ENCODE results near the gene AGPAT4. TPM values are rescaled to one million over a fixed set of nuclear protein-coding genes. Genes with fewer than 3 reads are reported as not detected.

The AGPAT4 gene
- total and polyA plus RNA-seq, 2 of the 4 experiments (the other 2 are of a cell fraction) = 3.6 to 3.8 TPM

DNA sequence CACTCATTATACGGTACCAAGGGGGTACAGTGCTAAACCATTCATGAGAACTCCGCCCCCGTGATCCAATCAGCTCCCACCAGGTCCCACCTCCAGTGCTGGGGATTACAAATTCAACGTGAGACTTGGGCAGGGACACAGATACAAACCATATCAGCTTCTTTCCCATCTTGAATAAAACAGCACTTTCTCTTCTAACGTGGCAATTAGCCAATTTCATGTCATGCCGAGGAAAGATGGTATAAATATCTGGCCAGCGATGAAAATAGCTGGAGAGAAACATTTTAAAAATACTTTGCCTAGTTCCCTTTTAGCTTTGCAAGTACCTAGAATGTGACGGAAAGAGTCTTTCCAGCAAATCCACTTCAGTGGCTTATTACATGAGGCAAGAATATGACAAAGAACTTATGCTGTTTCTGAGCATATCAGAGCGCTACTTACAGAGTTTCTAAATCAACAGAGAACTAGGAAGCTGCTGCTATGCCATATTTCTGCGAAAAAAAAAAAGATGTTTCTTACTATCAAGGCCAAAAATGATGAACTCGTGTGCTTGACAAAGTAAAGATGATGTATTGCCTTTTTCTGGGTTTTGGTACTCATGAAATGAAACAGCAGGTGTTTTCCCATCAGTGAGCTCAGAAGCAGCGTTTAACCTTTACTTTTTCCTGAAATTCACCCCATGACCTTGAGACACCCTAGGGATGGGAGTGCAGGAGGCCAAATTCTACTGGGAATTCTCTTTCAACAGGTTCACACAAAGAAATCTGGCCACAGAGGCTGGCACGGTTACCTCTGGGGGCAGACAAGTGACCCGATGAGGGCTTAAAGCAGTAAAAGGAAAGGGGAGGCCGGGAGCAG, 37.9 kb downstream of the AGPAT4 start:
- Histone ChIP-seq H3K4me2 (ENCODE audit: low read depth, low read length) (no peak overlapping the region), H3K9ac (ENCODE audit: low read depth, low read length) (no peak overlapping the region), H3K4ac (ENCODE audit: low read depth, low read length) (no peak overlapping the region), H3K18ac (ENCODE audit: low read depth, low read length) (no peak overlapping the region), H3K27me3 (ENCODE audit: control insufficient read depth, insufficient read depth, low read length) (no peaks in the 10 kb centered on the region), H2AK9ac (replicated peaks; ENCODE audit: low read depth, low read length, poor library complexity) (no peak overlapping the region), H3K23ac (ENCODE audit: low read depth, low read length) (no peak overlapping the region), H3K27ac (ENCODE audit: insufficient read depth, low read length) (no peak overlapping the region), H4K20me1 (ENCODE audit: insufficient read depth, low read length) (no peaks in the 10 kb centered on the region), H3K14ac (replicated peaks; ENCODE audit: low read depth, low read length) (no peak overlapping the region), H2BK120ac (ENCODE audit: low read depth, low read length) (no peak overlapping the region), H3K9me3 (ENCODE audit: control insufficient read depth, insufficient read depth, low read length) (no peaks in the 10 kb centered on the region), H4K8ac (ENCODE audit: low read depth in 2 of 2, low read length in 2 of 2) (no peak overlapping the region), H4K91ac (ENCODE audit: insufficient read depth, low read depth, low read length) (no peak overlapping the region), H2BK5ac (ENCODE audit: low read depth, low read length, poor library complexity, severe bottlenecking) (no peak overlapping the region), H2AFZ (replicated peaks; ENCODE audit: low read length, poor library complexity) (no peak overlapping the region), H3K4me1 (ENCODE audit: control insufficient read depth, insufficient read depth, low read length) (peaks cover 7% of the 10 kb centered on the region; the same call in 1 of the 2 replicates), H3K9me1 (ENCODE audit: insufficient read depth, low read length) (peaks cover 16% of the 10 kb centered on the region), H3K79me1 (ENCODE audit: low read depth in 1 of 2, low read length in 2 of 2) (peaks cover 0 to 19% of the 10 kb centered on the region in 2 experiments; a peak in 2 of 4 replicates), H3K36me3 (ENCODE audit: control insufficient read depth, insufficient read depth, low read length) (no peaks in the 10 kb centered on the region; the same call in 1 of the 2 replicates), H2BK15ac (ENCODE audit: low read depth, low read length) (no peak overlapping the region), H2AK5ac (ENCODE audit: low read depth, low read length) (no peak overlapping the region), H4K5ac (ENCODE audit: low read depth, low read length) (no peak overlapping the region), H3K4me3 (ENCODE audit: insufficient read depth, low read depth, low read length) (no peak overlapping the region), H3K56ac (ENCODE audit: extremely low read depth, insufficient read depth, low read length) (no peak overlapping the region), H2BK20ac (ENCODE audit: low read depth, low read length) (no peak overlapping the region)
- CTCF ChIA-PET = interaction anchor here (0.7 to 1.3 kb wide), 2 partner anchors 20 to 227 kb away, joined by 4 read pairs; no protein-coding TSS in a partner anchor
- POLR2A ChIA-PET (ENCODE audit: unreplicated experiment) = no interaction called here
- DNase-seq = no peak
- dilution Hi-C loops (cut with HindIII; ENCODE audit: low sequenced_read_pairs, unreplicated experiment) (no loop called here), intact Hi-C loops (cut with micrococcal nuclease) (loop anchor here (10.0 kb wide), 1 partner anchor 201 kb away; no protein-coding TSS in a partner anchor), in situ Hi-C loops (cut with MboI; ENCODE audit: low sequenced_read_pairs) (no loop called here)
- ATAC-seq (ENCODE audit: low read depth) = no peak
- 100% methylated on average over 2 of the region's 15 CpGs; no CpG with 5 or more reads in 1 of the 2 experiments for WGBS, 2 experiments (ENCODE audit: extremely low coverage in 2 of 2, insufficient read length in 1 of 2)
- no TSS peak for BruUV-seq (replicated peaks)
- TF ChIP-seq POLR2A (IDR thresholded peaks at IDR 0.05; ENCODE audit: low read depth, low read length) (no peak), MXI1 (IDR thresholded peaks at IDR 0.05; ENCODE audit: borderline replicate concordance, low read depth, low read length) (no peak), CHD1 (IDR thresholded peaks at IDR 0.05; ENCODE audit: low read depth, low read length) (no peak), NFE2L2 (IDR thresholded peaks at IDR 0.05; ENCODE audit: low read depth, low read length) (no peak), MAFK (IDR thresholded peaks at IDR 0.05; ENCODE audit: low read depth, low read length) (no peak), RAD21 (IDR thresholded peaks at IDR 0.05; ENCODE audit: low read length) (no peak), RFX5 (IDR thresholded peaks at IDR 0.05; ENCODE audit: low read depth, low read length) (no peak), SMC3 (IDR thresholded peaks at IDR 0.05; ENCODE audit: low read depth, low read length) (no peak), MAZ (IDR thresholded peaks at IDR 0.05; ENCODE audit: borderline replicate concordance, low read depth, low read length) (no peak), CEBPB (IDR thresholded peaks at IDR 0.05; ENCODE audit: low read depth, low read length) (no peak), RCOR1 (IDR thresholded peaks at IDR 0.05; ENCODE audit: insufficient replicate concordance, low read length) (no peak)
- TF ChIP-seq, protein P1, sequence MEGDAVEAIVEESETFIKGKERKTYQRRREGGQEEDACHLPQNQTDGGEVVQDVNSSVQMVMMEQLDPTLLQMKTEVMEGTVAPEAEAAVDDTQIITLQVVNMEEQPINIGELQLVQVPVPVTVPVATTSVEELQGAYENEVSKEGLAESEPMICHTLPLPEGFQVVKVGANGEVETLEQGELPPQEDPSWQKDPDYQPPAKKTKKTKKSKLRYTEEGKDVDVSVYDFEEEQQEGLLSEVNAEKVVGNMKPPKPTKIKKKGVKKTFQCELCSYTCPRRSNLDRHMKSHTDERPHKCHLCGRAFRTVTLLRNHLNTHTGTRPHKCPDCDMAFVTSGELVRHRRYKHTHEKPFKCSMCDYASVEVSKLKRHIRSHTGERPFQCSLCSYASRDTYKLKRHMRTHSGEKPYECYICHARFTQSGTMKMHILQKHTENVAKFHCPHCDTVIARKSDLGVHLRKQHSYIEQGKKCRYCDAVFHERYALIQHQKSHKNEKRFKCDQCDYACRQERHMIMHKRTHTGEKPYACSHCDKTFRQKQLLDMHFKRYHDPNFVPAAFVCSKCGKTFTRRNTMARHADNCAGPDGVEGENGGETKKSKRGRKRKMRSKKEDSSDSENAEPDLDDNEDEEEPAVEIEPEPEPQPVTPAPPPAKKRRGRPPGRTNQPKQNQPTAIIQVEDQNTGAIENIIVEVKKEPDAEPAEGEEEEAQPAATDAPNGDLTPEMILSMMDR (conservative IDR thresholded peaks at IDR 0.05; ENCODE audit: low read depth, low read length) = no peak
- TF ChIP-seq, protein P2, sequence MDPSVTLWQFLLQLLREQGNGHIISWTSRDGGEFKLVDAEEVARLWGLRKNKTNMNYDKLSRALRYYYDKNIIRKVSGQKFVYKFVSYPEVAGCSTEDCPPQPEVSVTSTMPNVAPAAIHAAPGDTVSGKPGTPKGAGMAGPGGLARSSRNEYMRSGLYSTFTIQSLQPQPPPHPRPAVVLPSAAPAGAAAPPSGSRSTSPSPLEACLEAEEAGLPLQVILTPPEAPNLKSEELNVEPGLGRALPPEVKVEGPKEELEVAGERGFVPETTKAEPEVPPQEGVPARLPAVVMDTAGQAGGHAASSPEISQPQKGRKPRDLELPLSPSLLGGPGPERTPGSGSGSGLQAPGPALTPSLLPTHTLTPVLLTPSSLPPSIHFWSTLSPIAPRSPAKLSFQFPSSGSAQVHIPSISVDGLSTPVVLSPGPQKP (IDR thresholded peaks at IDR 0.05; ENCODE audit: borderline replicate concordance, low read depth, low read length) = no peak
- TF ChIP-seq, protein P3, sequence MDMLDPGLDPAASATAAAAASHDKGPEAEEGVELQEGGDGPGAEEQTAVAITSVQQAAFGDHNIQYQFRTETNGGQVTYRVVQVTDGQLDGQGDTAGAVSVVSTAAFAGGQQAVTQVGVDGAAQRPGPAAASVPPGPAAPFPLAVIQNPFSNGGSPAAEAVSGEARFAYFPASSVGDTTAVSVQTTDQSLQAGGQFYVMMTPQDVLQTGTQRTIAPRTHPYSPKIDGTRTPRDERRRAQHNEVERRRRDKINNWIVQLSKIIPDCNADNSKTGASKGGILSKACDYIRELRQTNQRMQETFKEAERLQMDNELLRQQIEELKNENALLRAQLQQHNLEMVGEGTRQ (IDR thresholded peaks at IDR 0.05; ENCODE audit: low read depth, low read length) = no peak
